ENCODE results near the gene NUAK2.
A peak's percentile ranks its signal among the peaks of the same experiment; 100 is the strongest.

NUAK2 gene

GRCh38 chr1:205256951-205257625, 64.5 kb downstream of the NUAK2 start:
- DNase-seq (ENCODE audit: low read depth in 2 of 2) = no peak

- DNase-seq (ENCODE audit: low read depth in 2 of 2) = peak; percentile 79 to 88
These were observed 65.4 kb downstream of the NUAK2 start for GRCh38 chr1:205255941-205256780.

Data from stimulated activated CD4-positive, alpha-beta T cell treated with anti-CD3 and anti-CD28 coated beads, Interleukin-4, amount 100 ng/mL, for 48 hours (primary cell).